ENCODE measurements around the gene GTF2I. TPM values are rescaled to one million over a fixed set of nuclear protein-coding genes. Genes with fewer than 3 reads are reported as not detected.
A peak's percentile ranks its signal among the peaks of the same experiment; 100 is the strongest.
"Not testable (repeated sequence)": the region's sequence is repeated elsewhere in the genome, so short reads cannot be mapped to it uniquely, and the experiment has no call there.

GTF2I gene
- total RNA-seq, 4 donors from 2014 or later = 139 to 194 (median 168) TPM

DNA sequence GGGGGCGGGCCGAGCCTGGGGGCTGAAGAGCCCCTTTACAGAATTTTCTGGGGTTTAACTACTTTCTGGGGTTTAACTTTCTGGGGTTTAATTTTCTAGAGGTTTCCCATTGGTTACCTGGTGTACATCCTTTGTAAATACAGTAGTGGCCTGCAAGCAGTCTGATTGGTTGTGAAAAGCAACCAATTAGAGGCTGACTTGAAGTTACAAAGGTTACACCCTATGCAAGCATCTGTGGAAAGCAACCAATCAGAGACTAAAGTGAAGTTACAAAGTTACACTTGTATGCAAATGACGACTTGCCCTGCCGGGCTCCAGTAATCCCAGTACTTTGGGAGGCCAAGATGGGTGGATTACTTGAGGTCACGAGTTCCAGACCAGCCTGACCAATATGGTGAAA, 27.4 kb downstream of the GTF2I start:
- no peak overlapping the region for H3K4me3 ChIP-seq
- H3K9me3 ChIP-seq = no peaks in the 10 kb centered on the region
- TF ChIP-seq, protein P1, sequence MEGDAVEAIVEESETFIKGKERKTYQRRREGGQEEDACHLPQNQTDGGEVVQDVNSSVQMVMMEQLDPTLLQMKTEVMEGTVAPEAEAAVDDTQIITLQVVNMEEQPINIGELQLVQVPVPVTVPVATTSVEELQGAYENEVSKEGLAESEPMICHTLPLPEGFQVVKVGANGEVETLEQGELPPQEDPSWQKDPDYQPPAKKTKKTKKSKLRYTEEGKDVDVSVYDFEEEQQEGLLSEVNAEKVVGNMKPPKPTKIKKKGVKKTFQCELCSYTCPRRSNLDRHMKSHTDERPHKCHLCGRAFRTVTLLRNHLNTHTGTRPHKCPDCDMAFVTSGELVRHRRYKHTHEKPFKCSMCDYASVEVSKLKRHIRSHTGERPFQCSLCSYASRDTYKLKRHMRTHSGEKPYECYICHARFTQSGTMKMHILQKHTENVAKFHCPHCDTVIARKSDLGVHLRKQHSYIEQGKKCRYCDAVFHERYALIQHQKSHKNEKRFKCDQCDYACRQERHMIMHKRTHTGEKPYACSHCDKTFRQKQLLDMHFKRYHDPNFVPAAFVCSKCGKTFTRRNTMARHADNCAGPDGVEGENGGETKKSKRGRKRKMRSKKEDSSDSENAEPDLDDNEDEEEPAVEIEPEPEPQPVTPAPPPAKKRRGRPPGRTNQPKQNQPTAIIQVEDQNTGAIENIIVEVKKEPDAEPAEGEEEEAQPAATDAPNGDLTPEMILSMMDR (IDR thresholded peaks at IDR 0.05) = no peak
- TF ChIP-seq POLR2A (IDR thresholded peaks at IDR 0.05) = no peak
- H3K27me3 ChIP-seq = no peaks in the 10 kb centered on the region
- H3K4me1 ChIP-seq = peaks cover 0 to 4% (median 0%) of the 10 kb centered on the region in 4 donors
- no peak for DNase-seq (ENCODE audit: low spot score in 2 of 2)
- H3K27ac ChIP-seq = no peak overlapping the region
- peaks cover 0 to 9% (median under 1%) of the 10 kb centered on the region in 3 donors for H3K36me3 ChIP-seq
- 85 to 92% methylated on average over 5 of the region's 5 CpGs for WGBS, 2 donors

DNA sequence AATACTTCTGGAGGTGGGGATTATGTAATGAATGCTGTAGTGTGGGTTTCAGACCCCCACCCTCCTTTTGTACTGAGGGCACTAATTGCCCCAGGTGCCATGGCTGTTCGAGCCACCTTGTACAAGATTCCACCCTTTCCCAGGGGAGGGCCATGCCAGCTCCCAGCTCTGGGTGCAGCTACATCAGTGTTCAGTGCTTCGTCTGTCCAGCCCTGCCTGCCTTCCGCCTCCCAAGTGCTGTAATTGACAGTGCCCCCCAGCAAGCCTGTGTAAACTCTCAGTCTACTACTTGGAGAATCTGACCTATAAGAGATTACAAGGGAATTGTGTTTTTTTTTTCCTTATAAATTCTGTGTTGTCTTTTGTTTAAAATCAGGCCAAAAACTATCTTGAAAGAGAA, 33.0 kb downstream of the GTF2I start:
- H3K4me1 ChIP-seq = peaks cover 0 to 4% (median 0%) of the 10 kb centered on the region in 4 donors
- H3K4me3 ChIP-seq = no peak overlapping the region

DNA sequence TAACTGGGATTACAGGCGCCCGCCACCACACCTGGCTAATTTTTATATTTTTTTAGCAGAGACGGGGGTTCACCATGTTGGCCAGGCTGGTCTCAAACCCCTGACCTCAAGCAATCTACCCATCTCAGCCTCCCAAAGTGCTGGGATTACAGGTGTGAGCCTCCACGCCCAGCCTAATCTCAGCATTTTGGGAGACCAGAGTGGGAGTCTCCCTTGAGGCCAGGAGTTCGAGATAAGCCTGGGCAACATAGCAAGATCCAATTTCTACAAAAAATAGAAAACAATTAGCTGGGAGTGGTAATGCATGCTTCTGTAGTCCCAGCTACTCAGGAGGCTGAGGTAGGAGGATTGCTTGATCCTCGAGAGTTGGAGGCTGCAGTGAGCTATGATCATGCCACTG, 46.9 kb downstream of the GTF2I start:
- H3K9me3 ChIP-seq; H3K4me3 ChIP-seq; H3K27ac ChIP-seq; DNase-seq (ENCODE audit: low spot score in 2 of 2); H3K27me3 ChIP-seq: not testable (repeated sequence)
- WGBS, 2 donors = 97 to 100% methylated on average over 6 of the region's 6 CpGs
- Histone ChIP-seq H3K4me1 (peaks cover 0 to 29% (median 0%) of the 10 kb centered on the region in 4 donors), H3K36me3 (peaks cover 0 to 97% (median 4%) of the 10 kb centered on the region in 3 donors)

More for the DNA sequence above, 33.0 kb downstream of the GTF2I start:
- Histone ChIP-seq H3K9me3 (peaks cover 0 to 14% (median 0%) of the 10 kb centered on the region in 4 donors), H3K36me3 (peaks cover 0 to 62% (median 12%) of the 10 kb centered on the region in 3 donors), H3K27ac (no peak overlapping the region), H3K27me3 (no peaks in the 10 kb centered on the region)
- no peak for DNase-seq (ENCODE audit: low spot score in 2 of 2)
- TF ChIP-seq POLR2A (IDR thresholded peaks at IDR 0.05) (no peak), EP300 (IDR thresholded peaks at IDR 0.05) (no peak)
- 71 to 76% methylated on average over 3 of the region's 3 CpGs for WGBS, 2 donors

DNA sequence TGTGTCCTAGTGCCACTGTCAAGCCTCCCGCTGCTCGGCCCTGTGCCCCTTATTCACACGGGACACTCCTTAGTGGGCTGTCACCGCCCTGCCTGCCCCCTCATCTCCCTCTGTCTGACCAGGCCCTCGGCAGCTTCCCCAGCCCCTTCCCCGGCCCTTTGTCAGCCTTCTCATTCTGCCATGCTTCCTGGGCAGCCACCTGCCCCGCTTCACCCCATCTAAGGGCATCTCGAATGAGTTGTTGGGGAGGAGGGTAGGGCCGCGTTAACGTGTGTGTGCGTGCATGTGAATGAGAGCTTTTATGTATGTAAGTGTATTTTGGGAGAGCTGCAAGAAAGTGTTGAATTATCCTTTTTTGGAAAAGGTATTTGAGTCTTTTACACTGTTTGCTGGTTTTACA, 49.7 kb downstream of the GTF2I start:
- Histone ChIP-seq H3K4me3 (no peak overlapping the region), H3K9me3 (no peaks in the 10 kb centered on the region), H3K27me3 (no peaks in the 10 kb centered on the region), H3K27ac (peak overlapping the region in 1 of 4 donors; percentile 75), H3K4me1 (peaks cover 0 to 29% (median 0%) of the 10 kb centered on the region in 4 donors), H3K36me3 (peaks cover 0 to 89% (median 4%) of the 10 kb centered on the region in 3 donors)
- WGBS, 2 donors = 63% methylated on average over 12 of the region's 12 CpGs
- no peak for DNase-seq (ENCODE audit: low spot score in 2 of 2)
- TF ChIP-seq, protein P1 (IDR thresholded peaks at IDR 0.05) = no peak
- no peak for TF ChIP-seq EP300 (IDR thresholded peaks at IDR 0.05)
- TF ChIP-seq POLR2A (IDR thresholded peaks at IDR 0.05) = no peak

DNA sequence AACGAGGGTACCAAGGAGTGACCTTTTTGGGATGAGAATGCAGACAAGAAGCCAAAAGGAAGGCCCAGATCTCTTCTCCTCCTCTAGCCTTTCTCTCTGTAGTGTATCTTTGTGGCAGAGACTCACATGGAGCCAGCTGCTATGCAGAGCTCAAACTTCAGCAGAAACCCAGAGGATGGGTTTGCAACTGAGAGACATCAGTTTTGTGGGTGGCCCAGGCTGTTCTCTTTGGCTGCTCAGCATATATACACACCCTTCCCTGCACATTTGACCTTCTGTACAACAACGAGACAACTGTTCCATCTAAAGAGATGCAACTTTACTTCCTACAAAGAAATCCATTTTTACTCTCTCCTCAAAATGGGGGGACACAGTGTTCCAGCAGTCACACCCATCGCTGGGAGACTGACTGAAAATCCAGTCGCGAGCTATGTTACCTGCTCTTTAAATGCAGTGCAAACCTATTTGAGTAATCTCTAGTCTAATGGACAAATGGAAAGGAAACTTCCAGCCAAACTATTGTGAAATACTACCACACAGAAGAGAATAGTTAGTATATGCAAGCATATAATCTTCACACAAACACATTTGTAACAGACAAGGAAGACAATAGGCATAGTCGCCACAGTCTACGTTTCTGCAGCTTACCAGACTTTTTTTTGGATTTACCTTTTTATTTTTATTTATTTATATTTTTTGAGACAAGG, 51.2 kb downstream of the GTF2I start:
- H3K27me3 ChIP-seq = no peaks in the 10 kb centered on the region
- TF ChIP-seq POLR2A (IDR thresholded peaks at IDR 0.05) = no peak
- peak in 1 of 2 donors; percentile 17 for TF ChIP-seq EP300 (IDR thresholded peaks at IDR 0.05)
- TF ChIP-seq, protein P1 (IDR thresholded peaks at IDR 0.05) = no peak
- peak overlapping the region in 3 of 4 donors; percentile 41 to 79 (median 75) for H3K27ac ChIP-seq
- WGBS, 2 donors = 44 to 45% methylated on average over 7 of the region's 7 CpGs
- peaks cover 0 to 29% (median 0%) of the 10 kb centered on the region in 4 donors for H3K4me1 ChIP-seq
- H3K36me3 ChIP-seq = peaks cover 0 to 90% (median 4%) of the 10 kb centered on the region in 3 donors
- H3K9me3 ChIP-seq = peaks cover 0 to 12% (median 4%) of the 10 kb centered on the region in 4 donors
- no peak overlapping the region for H3K4me3 ChIP-seq
- DNase-seq (ENCODE audit: low spot score in 2 of 2) = no peak

DNA sequence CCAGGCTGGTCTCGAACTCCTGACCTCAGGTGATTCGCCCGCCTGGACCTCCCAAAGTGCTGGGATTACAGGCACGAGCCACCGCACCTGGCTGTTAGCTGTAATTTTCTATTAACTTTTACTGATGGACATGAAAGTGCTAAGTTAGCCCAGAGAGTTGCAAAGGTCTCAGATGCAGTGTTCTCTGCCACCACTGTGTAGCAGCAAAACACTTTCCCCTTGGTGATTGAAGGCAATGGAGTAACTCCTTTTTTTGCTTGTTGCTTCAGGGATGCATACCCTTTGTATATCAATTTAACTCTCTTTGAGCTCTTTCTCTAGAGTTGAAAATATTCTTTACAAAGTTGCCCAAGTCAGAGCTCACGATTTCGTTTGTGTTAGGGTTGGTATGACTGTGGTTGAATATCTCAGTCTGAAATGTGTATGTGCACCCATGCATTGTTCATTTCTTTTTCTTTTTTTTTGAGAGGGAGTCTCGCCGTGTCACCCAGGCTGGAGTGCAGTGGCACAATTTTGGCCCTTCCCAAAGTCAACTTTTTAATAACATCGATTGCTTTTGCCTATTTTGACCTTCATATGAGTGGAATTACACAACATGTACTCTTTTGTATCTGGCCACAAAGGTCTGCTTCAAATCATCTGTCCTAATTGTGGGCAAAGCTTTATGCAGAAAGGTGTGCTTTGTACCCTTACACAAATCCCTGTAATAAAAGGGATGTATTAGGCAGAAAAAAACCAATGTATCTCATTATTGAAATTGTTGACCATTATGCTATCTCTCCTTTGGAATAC, 52.6 kb downstream of the GTF2I start:
- Histone ChIP-seq H3K9me3 (peaks cover 0 to 18% (median 4%) of the 10 kb centered on the region in 4 donors), H3K4me3 (no peak overlapping the region), H3K27me3 (no peaks in the 10 kb centered on the region), H3K36me3 (peaks cover 0 to 90% (median 4%) of the 10 kb centered on the region in 3 donors), H3K4me1 (peaks cover 0 to 29% (median 0%) of the 10 kb centered on the region in 4 donors), H3K27ac (peak overlapping the region in 1 of 4 donors; percentile 75)
- WGBS, 2 donors = 83 to 85% methylated on average over 10 of the region's 10 CpGs
- TF ChIP-seq POLR2A (IDR thresholded peaks at IDR 0.05) (no peak), EP300 (IDR thresholded peaks at IDR 0.05) (no peak)
- TF ChIP-seq, protein P1 (IDR thresholded peaks at IDR 0.05) = peak in 3 of 5 experiments; percentile 20 to 38 (median 23)
- no peak for DNase-seq (ENCODE audit: low spot score in 2 of 2)
